Measurements from ENCODE around the gene MAPKAPK3.
A peak's percentile ranks its signal among the peaks of the same experiment; 100 is the strongest.

The MAPKAPK3 gene

DNA sequence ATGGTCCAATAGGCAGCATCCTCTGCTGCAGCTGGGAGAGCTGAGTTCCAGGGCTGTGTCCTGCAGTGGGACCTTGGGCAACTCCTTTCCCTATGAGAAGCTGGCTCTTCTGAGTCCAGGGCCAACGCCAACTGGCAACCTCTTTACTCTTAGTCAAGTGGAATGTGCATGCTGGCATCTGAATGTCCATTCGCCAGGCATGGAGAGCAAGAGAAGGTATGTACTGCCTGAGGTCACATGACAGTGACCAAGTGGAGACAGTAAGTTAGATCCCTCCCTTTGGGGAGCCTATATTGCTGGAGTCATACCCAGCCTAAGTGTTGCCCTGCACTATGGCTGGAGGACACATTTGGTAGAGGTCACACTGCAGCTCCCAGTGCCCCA is 35.5 kb upstream of the MAPKAPK3 start:
- DNase-seq (ENCODE audit: low read depth) = no peak
- TF ChIP-seq, protein P1, sequence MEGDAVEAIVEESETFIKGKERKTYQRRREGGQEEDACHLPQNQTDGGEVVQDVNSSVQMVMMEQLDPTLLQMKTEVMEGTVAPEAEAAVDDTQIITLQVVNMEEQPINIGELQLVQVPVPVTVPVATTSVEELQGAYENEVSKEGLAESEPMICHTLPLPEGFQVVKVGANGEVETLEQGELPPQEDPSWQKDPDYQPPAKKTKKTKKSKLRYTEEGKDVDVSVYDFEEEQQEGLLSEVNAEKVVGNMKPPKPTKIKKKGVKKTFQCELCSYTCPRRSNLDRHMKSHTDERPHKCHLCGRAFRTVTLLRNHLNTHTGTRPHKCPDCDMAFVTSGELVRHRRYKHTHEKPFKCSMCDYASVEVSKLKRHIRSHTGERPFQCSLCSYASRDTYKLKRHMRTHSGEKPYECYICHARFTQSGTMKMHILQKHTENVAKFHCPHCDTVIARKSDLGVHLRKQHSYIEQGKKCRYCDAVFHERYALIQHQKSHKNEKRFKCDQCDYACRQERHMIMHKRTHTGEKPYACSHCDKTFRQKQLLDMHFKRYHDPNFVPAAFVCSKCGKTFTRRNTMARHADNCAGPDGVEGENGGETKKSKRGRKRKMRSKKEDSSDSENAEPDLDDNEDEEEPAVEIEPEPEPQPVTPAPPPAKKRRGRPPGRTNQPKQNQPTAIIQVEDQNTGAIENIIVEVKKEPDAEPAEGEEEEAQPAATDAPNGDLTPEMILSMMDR (IDR thresholded peaks at IDR 0.05; ENCODE audit: low read depth, low read length, missing control alignments) = no peak
- H3K4me3 ChIP-seq (ENCODE audit: low read depth, low read length) = no peak overlapping the region

DNA sequence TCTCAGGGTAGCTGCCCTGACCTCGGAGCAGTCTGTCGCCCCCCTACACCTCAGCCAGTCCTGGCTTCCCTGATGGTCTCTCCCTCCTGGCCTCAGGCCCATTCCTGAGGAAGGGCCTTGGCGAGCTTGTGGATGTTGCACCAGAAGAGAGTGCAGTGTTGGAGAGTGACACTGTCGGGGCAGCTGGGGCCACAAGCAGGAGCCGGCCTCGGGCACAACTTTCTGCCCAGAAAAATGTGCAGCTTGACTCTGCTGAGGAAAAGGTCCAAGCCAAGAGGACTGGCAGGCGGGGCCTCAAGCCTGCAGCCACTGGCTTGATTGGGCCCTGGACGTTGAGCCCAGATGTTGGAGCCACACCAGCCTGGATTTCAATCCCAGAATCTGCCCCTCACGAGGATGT is 34.9 kb upstream of the MAPKAPK3 start:
- DNase-seq (ENCODE audit: low read depth) = no peak
- TF ChIP-seq, protein P1 (IDR thresholded peaks at IDR 0.05; ENCODE audit: low read depth, low read length, missing control alignments) = no peak
- H3K4me3 ChIP-seq (ENCODE audit: low read depth, low read length) = no peak overlapping the region

DNA sequence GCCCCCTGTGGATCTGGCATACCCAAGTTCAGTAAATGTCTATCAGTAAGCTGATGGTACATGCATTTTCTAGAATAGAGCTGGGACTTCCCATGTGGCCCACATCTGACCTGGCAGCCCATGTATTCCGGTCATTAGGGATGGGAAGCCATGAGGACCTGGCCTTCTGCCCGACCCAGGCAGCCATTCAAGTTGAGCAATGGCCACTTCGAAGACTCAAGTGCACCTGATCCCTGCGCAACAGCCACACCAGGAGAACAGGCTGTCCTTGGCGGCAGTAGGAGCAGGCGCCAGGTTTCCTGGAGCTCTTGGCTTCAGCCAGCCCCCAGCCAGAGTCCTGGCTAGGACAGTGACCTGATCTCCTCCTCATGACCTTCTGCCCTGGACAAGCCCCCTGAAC is 33.1 kb upstream of the MAPKAPK3 start:
- no peak for DNase-seq (ENCODE audit: low read depth)
- TF ChIP-seq, protein P1 (IDR thresholded peaks at IDR 0.05; ENCODE audit: low read depth, low read length, missing control alignments) = no peak
- no peak overlapping the region for H3K4me3 ChIP-seq (ENCODE audit: low read depth, low read length)

DNA sequence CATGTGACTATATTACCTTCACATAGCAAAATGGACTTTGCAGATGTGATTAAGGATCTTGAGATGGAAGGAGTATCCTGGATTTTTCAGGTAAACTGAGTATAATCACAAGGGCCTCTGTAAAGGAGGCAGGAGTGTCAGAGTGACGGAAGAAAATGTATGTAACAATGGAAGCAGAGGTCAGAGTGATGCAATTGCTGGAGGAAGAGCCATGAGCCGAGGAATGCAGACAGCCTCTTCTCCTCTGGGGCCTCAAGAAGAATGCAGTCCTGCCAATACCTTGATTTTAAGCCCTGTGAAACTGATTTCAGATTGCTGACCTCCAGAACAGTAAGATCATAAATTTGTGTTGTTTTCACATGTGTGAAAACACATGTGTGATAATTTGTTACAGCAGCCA is 32.6 kb upstream of the MAPKAPK3 start:
- TF ChIP-seq, protein P1 (IDR thresholded peaks at IDR 0.05; ENCODE audit: low read depth, low read length, missing control alignments) = no peak

DNA sequence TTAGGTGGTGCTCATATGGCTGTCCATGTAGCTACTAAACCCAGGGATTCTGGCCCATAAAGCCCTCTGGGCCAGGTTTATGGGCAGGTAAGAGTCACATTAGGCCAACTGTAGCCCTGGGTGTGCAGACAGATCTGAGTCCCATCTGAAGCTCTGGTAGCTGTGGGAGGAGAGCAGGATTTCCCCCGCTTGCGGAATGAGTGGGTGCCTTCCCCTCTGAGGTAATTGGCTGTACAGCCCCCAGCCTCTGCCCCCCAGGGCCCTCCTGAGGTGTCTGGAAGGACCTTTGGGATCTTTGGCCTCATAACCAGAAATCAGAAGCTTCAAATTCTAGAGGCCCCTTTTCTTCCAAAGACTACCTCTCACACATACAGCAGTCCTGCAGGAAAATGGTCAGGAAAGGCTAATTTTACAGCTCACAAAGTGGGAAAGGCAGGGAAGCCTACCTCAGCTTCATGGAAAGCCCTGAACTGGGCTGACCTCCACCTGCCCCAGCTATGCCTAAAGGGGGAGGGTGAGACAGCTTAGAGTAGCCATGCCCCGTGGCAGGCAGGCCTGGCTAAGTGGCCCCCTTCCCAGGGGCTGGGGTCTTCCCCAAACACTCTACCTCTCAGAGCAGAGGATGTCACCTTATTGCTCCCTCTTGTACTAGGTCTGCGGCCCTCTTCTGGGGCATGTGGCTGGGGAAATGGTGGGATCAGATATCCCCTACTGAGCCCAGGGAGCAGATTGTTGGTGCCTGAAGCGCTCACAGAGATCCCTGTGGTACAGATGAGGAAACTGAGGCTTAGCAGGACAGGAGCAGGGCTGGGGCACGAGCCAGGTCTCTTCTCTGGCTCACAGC is 30.8 kb upstream of the MAPKAPK3 start:
- peak; percentile 19 for DNase-seq (ENCODE audit: low read depth)
- H3K4me3 ChIP-seq (ENCODE audit: low read depth, low read length) = no peak overlapping the region
- TF ChIP-seq, protein P1 (IDR thresholded peaks at IDR 0.05; ENCODE audit: low read depth, low read length, missing control alignments) = no peak

More for the DNA sequence above, 32.6 kb upstream of the MAPKAPK3 start:
- no peak overlapping the region for H3K4me3 ChIP-seq (ENCODE audit: low read depth, low read length)
- no peak for DNase-seq (ENCODE audit: low read depth)

DNA sequence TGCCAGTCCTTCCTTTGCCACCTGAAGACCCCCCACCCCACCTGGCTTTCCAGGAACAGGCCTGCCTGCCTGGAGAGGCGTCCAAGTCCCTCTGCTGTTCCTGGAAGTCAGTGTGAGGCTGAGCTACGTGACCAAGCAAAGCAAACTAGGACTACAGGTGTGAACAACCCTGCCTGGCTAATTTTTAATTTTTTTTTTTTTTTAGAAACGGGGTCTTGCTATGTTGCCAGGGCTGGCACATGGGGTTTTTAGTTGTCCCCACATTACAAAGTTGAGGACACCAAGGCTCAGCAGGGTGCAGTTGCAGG is 30.2 kb upstream of the MAPKAPK3 start:
- TF ChIP-seq, protein P1 (IDR thresholded peaks at IDR 0.05; ENCODE audit: low read depth, low read length, missing control alignments) = no peak
- no peak for DNase-seq (ENCODE audit: low read depth)
- H3K4me3 ChIP-seq (ENCODE audit: low read depth, low read length) = no peak overlapping the region

DNA sequence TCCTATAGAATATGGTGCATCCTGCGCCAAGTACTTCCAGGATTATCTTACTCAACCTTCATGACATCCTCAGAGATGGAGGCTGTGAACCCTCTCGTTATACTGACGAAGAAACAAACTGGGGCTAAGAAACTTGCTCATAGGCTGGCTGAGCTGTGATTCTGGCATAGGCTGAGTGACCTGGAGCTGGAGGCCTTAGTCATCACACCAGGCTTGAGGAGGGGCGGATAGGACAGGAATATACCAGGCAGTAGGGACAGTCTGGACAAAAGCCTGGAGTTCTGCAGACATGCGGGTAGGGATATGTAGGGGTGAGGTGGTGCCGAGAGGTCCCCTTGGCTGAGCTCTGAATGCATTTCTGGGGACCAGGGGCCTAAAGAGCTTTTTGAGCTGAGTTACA is 29.6 kb upstream of the MAPKAPK3 start:
- no peak for DNase-seq (ENCODE audit: low read depth)
- no peak overlapping the region for H3K4me3 ChIP-seq (ENCODE audit: low read depth, low read length)
- TF ChIP-seq, protein P1 (IDR thresholded peaks at IDR 0.05; ENCODE audit: low read depth, low read length, missing control alignments) = no peak
